SK-N-MC (cell line): ENCODE results near the gene JPH2.

Source experiments
- EZH2 ChIP-seq: fragments of 200-600 bp; sonication (generic); IDR thresholded peaks from one replicate; pipeline ENCODE4 v1.6.1; 2017; ENCODE audit warnings: antibody characterized with exemption
- FOXP2 ChIP-seq: optimal IDR thresholded peaks from 2 replicates; pipeline ENCODE3; 2011; ENCODE audit warnings: mild to moderate bottlenecking, moderate library complexity; ENCODE audit not compliant: insufficient read depth; ENCODE audit errors: extremely low read length, control extremely low read depth
- POLR2AphosphoS5 ChIP-seq: IDR thresholded peaks from 2 replicates; pipeline ENCODE4 v1.6.1; 2012; ENCODE audit warnings: mild to moderate bottlenecking, low read depth, low read length, borderline replicate concordance

DNA sequence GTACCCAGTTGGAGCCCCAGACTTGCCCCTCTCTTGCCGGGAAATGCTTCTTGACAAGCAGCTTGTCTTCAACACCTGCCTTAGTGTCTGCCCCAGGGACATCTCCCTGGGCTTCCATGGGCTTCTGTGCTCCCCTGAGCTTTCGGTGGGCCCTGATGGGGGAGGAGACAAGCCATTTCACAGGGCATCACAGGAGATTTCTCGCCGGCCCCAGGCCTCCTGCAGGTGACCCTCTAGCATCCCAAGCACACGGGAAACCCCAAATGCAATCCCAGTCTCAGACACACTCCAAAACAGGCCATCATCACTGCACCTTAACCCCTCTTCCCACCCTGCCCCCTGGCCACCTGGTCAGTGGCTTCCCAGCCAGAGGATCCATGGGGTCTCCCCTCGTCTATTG lies 74.5 kb downstream of the JPH2 start:
- TF ChIP-seq EZH2 (no peak), POLR2AphosphoS5 (no peak), FOXP2 (no peak)
